IMR-90 (cell line): ENCODE data around the gene KRT34. TPM values are rescaled to one million over a fixed set of nuclear protein-coding genes. Genes with fewer than 3 reads are reported as not detected.

Experiments used
- ATAC-seq: fragments of 200-7000 bp; cut with Tn5 transposase; 2 replicates; pipeline ENCODE4 v1.9.1; 2020; ENCODE audit warnings: low read depth, mild to moderate bottlenecking, moderate library complexity
- BruUV-seq: library from RNA; stranded (reverse); fragments of 400-500 nt; replicated peaks from 2 replicates; lab custom pipeline; 2021; lab: Mats Ljungman, UMichigan
- CTCF ChIA-PET: fragments of 300-600 bp; formaldehyde crosslinking; extraction: SDS; loops from one replicate; lab custom pipeline; 2021; ENCODE audit warnings: antibody characterized with exemption; lab: Yijun Ruan, JAX
- POLR2A ChIA-PET: fragments of 300-600 bp; sonication (Branson Sonifier 250); formaldehyde crosslinking; loops from one replicate; lab custom pipeline; 2022; ENCODE audit warnings: antibody characterized with exemption; ENCODE audit not compliant: unreplicated experiment; lab: Charles Lee
- DNase-seq: peaks from one replicate; pipeline ENCODE4 v3.0.0; 2013
- H2AFZ ChIP-seq: replicated peaks from 2 replicates; pipeline ENCODE3; 2013; ENCODE audit warnings: low read length, mild to moderate bottlenecking; ENCODE audit not compliant: poor library complexity
- H2AK5ac ChIP-seq: 2 replicates; pipeline ENCODE4 v1.6.1; 2013; ENCODE audit warnings: low read depth, low read length, inconsistent platforms
- H2AK9ac ChIP-seq: replicated peaks from 2 replicates; pipeline ENCODE3; 2013; ENCODE audit warnings: mild to moderate bottlenecking, low read depth, low read length, moderate library complexity; ENCODE audit not compliant: poor library complexity
- H2BK120ac ChIP-seq: 2 replicates; pipeline ENCODE4 v1.6.1; 2013; ENCODE audit warnings: low read depth, low read length, inconsistent platforms
- H2BK15ac ChIP-seq: 3 replicates; pipeline ENCODE4 v1.6.1; 2013; ENCODE audit warnings: low read depth, low read length, inconsistent platforms
- H2BK20ac ChIP-seq: 2 replicates; pipeline ENCODE4 v1.6.1; 2013; ENCODE audit warnings: low read depth, mild to moderate bottlenecking, inconsistent platforms, low read length, moderate library complexity
- H2BK5ac ChIP-seq: 2 replicates; pipeline ENCODE4 v1.6.1; 2013; ENCODE audit warnings: mild to moderate bottlenecking, low read depth, low read length, inconsistent platforms; ENCODE audit not compliant: poor library complexity, severe bottlenecking
- H3K14ac ChIP-seq: replicated peaks from 2 replicates; pipeline ENCODE4 v1.6.1; 2013; ENCODE audit warnings: low read depth, low read length, inconsistent platforms
- H3K18ac ChIP-seq: 2 replicates; pipeline ENCODE4 v1.6.1; 2013; ENCODE audit warnings: low read depth, low read length, control low read depth
- H3K23ac ChIP-seq: 2 replicates; pipeline ENCODE4 v1.6.1; 2013; ENCODE audit warnings: low read depth, low read length, inconsistent platforms
- H3K27ac ChIP-seq: 2 replicates; pipeline ENCODE4 v1.5.1; 2013; ENCODE audit warnings: mild to moderate bottlenecking, control low read depth, low read length; ENCODE audit not compliant: insufficient read depth
- H3K27me3 ChIP-seq: 2 replicates; pipeline ENCODE4 v1.6.1; 2013; ENCODE audit warnings: low read length; ENCODE audit not compliant: control insufficient read depth, insufficient read depth
- H3K36me3 ChIP-seq: 2 replicates; pipeline ENCODE4 v1.6.1; 2013; ENCODE audit warnings: low read length, mixed read lengths; ENCODE audit not compliant: control insufficient read depth, insufficient read depth
- H3K4ac ChIP-seq: 2 replicates; pipeline ENCODE4 v1.6.1; 2013; ENCODE audit warnings: low read depth, low read length, inconsistent platforms
- H3K4me1 ChIP-seq: 2 replicates; pipeline ENCODE4 v1.6.1; 2013; ENCODE audit warnings: low read length, mixed read lengths; ENCODE audit not compliant: control insufficient read depth, insufficient read depth
- H3K4me2 ChIP-seq: 2 replicates; pipeline ENCODE4 v1.6.1; 2013; ENCODE audit warnings: low read depth, mild to moderate bottlenecking, control low read depth, low read length, moderate library complexity
- H3K4me3 ChIP-seq: 2 replicates; pipeline ENCODE4 v1.5.1; 2013; ENCODE audit warnings: low read depth, mild to moderate bottlenecking, control low read depth, low read length, moderate library complexity; ENCODE audit not compliant: insufficient read depth
- H3K56ac ChIP-seq: 2 replicates; pipeline ENCODE4 v1.6.1; 2013; ENCODE audit warnings: low read length, inconsistent platforms; ENCODE audit not compliant: insufficient read depth; ENCODE audit errors: extremely low read depth
- H3K79me1 ChIP-seq, 2 experiments: 2 replicates each; pipeline ENCODE4 v1.6.1; 2013; ENCODE audit warnings: low read length in 2 of 2, inconsistent platforms in 1 of 2, low read depth in 1 of 2
- H3K9ac ChIP-seq: 2 replicates; pipeline ENCODE4 v1.6.1; 2013; ENCODE audit warnings: low read depth, low read length, control low read depth
- H3K9me1 ChIP-seq: 2 replicates; pipeline ENCODE4 v1.6.1; 2013; ENCODE audit warnings: low read length, inconsistent platforms; ENCODE audit not compliant: insufficient read depth
- H3K9me3 ChIP-seq: 2 replicates; pipeline ENCODE4 v1.6.1; 2013; ENCODE audit warnings: low read length; ENCODE audit not compliant: control insufficient read depth, insufficient read depth
- H4K20me1 ChIP-seq: 2 replicates; pipeline ENCODE4 v1.6.1; 2013; ENCODE audit warnings: low read length, inconsistent platforms; ENCODE audit not compliant: insufficient read depth
- H4K5ac ChIP-seq: 2 replicates; pipeline ENCODE4 v1.6.1; 2013; ENCODE audit warnings: mild to moderate bottlenecking, low read depth, low read length, control low read depth
- H4K8ac ChIP-seq, 2 experiments: 2 replicates each; pipeline ENCODE4 v1.6.1; 2013; ENCODE audit warnings: low read depth in 2 of 2, low read length in 2 of 2, control low read depth in 1 of 2, inconsistent platforms in 1 of 2
- H4K91ac ChIP-seq: 2 replicates; pipeline ENCODE4 v1.6.1; 2013; ENCODE audit warnings: low read depth, low read length, inconsistent platforms; ENCODE audit not compliant: insufficient read depth
- BHLHE40 ChIP-seq: fragments of 150-350 bp; IDR thresholded peaks from 2 replicates; pipeline ENCODE4 v1.6.1; 2016; ENCODE audit warnings: mild to moderate bottlenecking, low read depth, low read length
- RAD21 ChIP-seq: IDR thresholded peaks from 2 replicates; pipeline ENCODE4 v1.6.1; 2012; ENCODE audit warnings: low read length, improper control_type of control experiment
- SMC3 ChIP-seq: fragments of 150-350 bp; IDR thresholded peaks from 2 replicates; pipeline ENCODE4 v1.6.1; 2016; ENCODE audit warnings: low read depth, mild to moderate bottlenecking, antibody characterized with exemption, low read length, moderate library complexity
- WGBS, 2 experiments: methylation state at CpG; one replicate each; pipeline versions ENCODE4 v1.1.5 to v1.1.7; 2013; ENCODE audit warnings: missing lambda C conversion rate in 2 of 2; ENCODE audit not compliant: insufficient read length in 1 of 2; ENCODE audit errors: extremely low coverage in 2 of 2; 5-methylcytosine and 5-hydroxymethylcytosine counted together
- dilution Hi-C: fragments of 300-500 bp; cut with HindIII; formaldehyde crosslinking; loops from one replicate; pipeline ENCODE4 v1.14.3; 2018; ENCODE audit warnings: low sequenced_read_pairs; ENCODE audit not compliant: unreplicated experiment
- in situ Hi-C: fragments of 300-500 bp; cut with MboI; formaldehyde crosslinking; loops from 3 replicates; pipeline ENCODE4 v1.14.3; 2019; ENCODE audit warnings: low sequenced_read_pairs, inconsistent platforms, mixed read lengths
- intact Hi-C: fragments of 100-400 bp; cut with micrococcal nuclease; formaldehyde crosslinking; loops from 2 replicates; pipeline ENCODE4 v1.10.0; 2022
- polyA plus RNA-seq, 3 experiments: library from polyadenylated mRNA; depleted of rRNA; stranded (reverse); fragments of >200 nt; gene quantifications; 2 replicates each; pipeline ENCODE4 v1.2.3, GENCODE V29; 2012; ENCODE audit warnings: low replicate concordance in 1 of 3
- total RNA-seq: library from RNA; depleted of rRNA; stranded (reverse); fragments of >200 nt; gene quantifications from 2 replicates; pipeline ENCODE4 v1.2.3, GENCODE V29; 2012
- TF ChIP-seq, protein P1 (sequence below): fragments of 150-350 bp; IDR thresholded peaks from 2 replicates; pipeline ENCODE4 v1.6.1; 2016; ENCODE audit warnings: low read depth, mild to moderate bottlenecking, low read length, moderate library complexity, borderline replicate concordance

The KRT34 gene
- total and polyA plus RNA-seq, 2 of the 4 experiments (the other 2 are of a cell fraction): 3.4 to 3.6 TPM

GRCh38 chr17:41404024-41404671 lies 22.0 kb upstream of the KRT34 start (continued):
- TF ChIP-seq, protein P1, sequence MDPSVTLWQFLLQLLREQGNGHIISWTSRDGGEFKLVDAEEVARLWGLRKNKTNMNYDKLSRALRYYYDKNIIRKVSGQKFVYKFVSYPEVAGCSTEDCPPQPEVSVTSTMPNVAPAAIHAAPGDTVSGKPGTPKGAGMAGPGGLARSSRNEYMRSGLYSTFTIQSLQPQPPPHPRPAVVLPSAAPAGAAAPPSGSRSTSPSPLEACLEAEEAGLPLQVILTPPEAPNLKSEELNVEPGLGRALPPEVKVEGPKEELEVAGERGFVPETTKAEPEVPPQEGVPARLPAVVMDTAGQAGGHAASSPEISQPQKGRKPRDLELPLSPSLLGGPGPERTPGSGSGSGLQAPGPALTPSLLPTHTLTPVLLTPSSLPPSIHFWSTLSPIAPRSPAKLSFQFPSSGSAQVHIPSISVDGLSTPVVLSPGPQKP: no peak

DNA sequence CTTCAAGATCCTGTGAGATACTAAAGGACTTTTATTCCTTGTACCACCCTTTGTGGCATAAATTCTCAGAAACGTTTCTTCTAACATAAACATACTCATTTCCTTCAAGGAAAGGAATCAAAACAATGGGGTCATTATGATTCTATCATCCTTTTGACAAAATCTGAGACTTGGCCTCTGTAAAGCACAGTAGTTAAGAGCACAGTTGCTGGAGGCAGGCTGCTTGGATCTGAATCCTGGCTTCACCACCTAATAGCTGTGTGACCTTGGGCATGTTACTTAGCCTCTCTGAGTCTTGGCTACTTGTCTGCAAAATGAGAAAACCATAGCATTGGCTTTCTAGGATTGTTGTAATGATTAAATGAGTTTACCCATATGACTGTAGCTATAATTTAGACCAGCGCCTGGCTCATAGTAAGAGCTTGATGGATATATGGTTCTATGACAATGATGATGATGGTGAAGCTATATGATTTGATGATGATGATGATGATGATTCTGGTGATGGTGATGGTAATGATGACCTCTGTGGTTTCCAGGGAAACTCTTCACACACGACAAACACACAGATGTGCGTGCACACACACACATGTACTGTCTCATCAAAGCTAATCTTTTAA lies 21.4 kb upstream of the KRT34 start:
- dilution Hi-C loops (no loop called here), intact Hi-C loops (no loop called here), in situ Hi-C loops (no loop called here)
- Histone ChIP-seq H3K23ac (peak overlapping the region; percentile 84; the same call in 1 of the 2 replicates), H3K79me1 (no peaks in the 10 kb centered on the region; a peak in 1 of 4 replicates), H3K4me2 (peak overlapping the region; percentile 31; the same call in 1 of the 2 replicates), H3K9me1 (peaks cover 26% of the 10 kb centered on the region), H3K4me3 (no peak overlapping the region), H4K5ac (peak overlapping the region; percentile 94; the same call in 1 of the 2 replicates), H2BK20ac (peak overlapping the region; percentile 94), H3K9ac (no peak overlapping the region), H3K36me3 (no peaks in the 10 kb centered on the region), H3K4ac (peak overlapping the region; percentile 93), H2AK5ac (peak overlapping the region; percentile 76), H3K27me3 (no peaks in the 10 kb centered on the region), H3K14ac (peak overlapping the region; percentile 88), H3K9me3 (no peaks in the 10 kb centered on the region), H3K56ac (no peak overlapping the region), H4K91ac (peak overlapping the region; percentile 88), H2BK5ac (peak overlapping the region; percentile 93), H3K18ac (peak overlapping the region; percentile 78; the same call in 1 of the 2 replicates), H3K27ac (peak overlapping the region; percentile 31; the same call in 1 of the 2 replicates), H4K20me1 (no peaks in the 10 kb centered on the region), H2BK15ac (peak overlapping the region; percentile 35), H2AK9ac (peak overlapping the region; percentile 18), H3K4me1 (peaks cover 24% of the 10 kb centered on the region), H2AFZ (no peak overlapping the region), H2BK120ac (peak overlapping the region; percentile 90), H4K8ac (peak overlapping the region; percentile 22 to 91)
- POLR2A ChIA-PET: no interaction called here
- DNase-seq (no peak), ATAC-seq (peak; percentile 15; the same call in 1 of the 2 replicates)
- TF ChIP-seq SMC3 (no peak), RAD21 (no peak), BHLHE40 (no peak)
- no CpG with 5 or more reads among the region's 4 CpGs for WGBS, 2 experiments
- no TSS peak for BruUV-seq
- CTCF ChIA-PET: interaction anchor here (0.6 to 1.8 kb wide), 5 partner anchors 12 to 494 kb away, joined by 3 to 9 read pairs (median 3); no protein-coding TSS in a partner anchor
